NCI-H128 (cell line): ENCODE data around the gene FKBP3.
A peak's percentile ranks its signal among the peaks of the same experiment; 100 is the strongest.
"Not testable (repeated sequence)": the region's sequence is repeated elsewhere in the genome, so short reads cannot be mapped to it uniquely, and the experiment has no call there.

Source experiments
- DNase-seq: peaks from one replicate; lab custom pipeline; 2025; ENCODE audit not compliant: unreplicated experiment; lab: John Stamatoyannopoulos, UW

Gene FKBP3

GRCh38 chr14:45114327-45114726 lies 20.0 kb downstream of the FKBP3 start:
- no peak for DNase-seq

GRCh38 chr14:45112896-45113781 lies 21.1 kb downstream of the FKBP3 start:
- DNase-seq: no peak

GRCh38 chr14:45104561-45104960 lies 29.7 kb downstream of the FKBP3 start:
- DNase-seq: no peak

GRCh38 chr14:45103806-45104205 lies 30.5 kb downstream of the FKBP3 start:
- DNase-seq: no peak

GRCh38 chr14:45096218-45096617 lies 38.1 kb downstream of the FKBP3 start:
- no peak for DNase-seq

- no peak for DNase-seq
Measured at GRCh38 chr14:45095143-45095542, 39.1 kb downstream of the FKBP3 start.

GRCh38 chr14:45094275-45094674 lies 40.0 kb downstream of the FKBP3 start:
- no peak for DNase-seq

GRCh38 chr14:45091710-45092109 lies 42.6 kb downstream of the FKBP3 start:
- no peak for DNase-seq

GRCh38 chr14:45089813-45090212 lies 44.5 kb downstream of the FKBP3 start:
- no peak for DNase-seq

- DNase-seq: no peak
Measured at GRCh38 chr14:45084946-45085346, 49.3 kb downstream of the FKBP3 start.

- peak; percentile 89 for DNase-seq
Measured at GRCh38 chr14:45083976-45084722, 50.1 kb downstream of the FKBP3 start, which contains the start of gene PRPF39. Gene PRPF39 (plus strand): TSS chr14:45084116. CDS start chr14:45095240, 11,124 bp downstream.

- DNase-seq: no peak
Measured at GRCh38 chr14:45083617-45083975, 50.7 kb downstream of the FKBP3 start.

- no peak for DNase-seq
Measured at GRCh38 chr14:45082420-45082819, 51.9 kb downstream of the FKBP3 start.

GRCh38 chr14:45081096-45081495 lies 53.2 kb downstream of the FKBP3 start:
- not testable (repeated sequence) for DNase-seq

GRCh38 chr14:45080416-45080968 lies 53.8 kb downstream of the FKBP3 start:
- not testable (repeated sequence) for DNase-seq

- DNase-seq: no peak
Measured at GRCh38 chr14:45078323-45078722, 56.0 kb downstream of the FKBP3 start.

GRCh38 chr14:45073231-45073879 lies 60.9 kb downstream of the FKBP3 start:
- no peak for DNase-seq

GRCh38 chr14:45072126-45072525 lies 62.2 kb downstream of the FKBP3 start:
- no peak for DNase-seq

- no peak for DNase-seq
Measured at GRCh38 chr14:45070215-45070614, 64.1 kb downstream of the FKBP3 start.

- DNase-seq: no peak
Measured at GRCh38 chr14:45068396-45068795, 65.9 kb downstream of the FKBP3 start.

GRCh38 chr14:45066667-45067066 lies 67.6 kb downstream of the FKBP3 start:
- DNase-seq: no peak
